Natural killer cell treated with Interleukin-12 subunit alpha and Interleukin-12 subunit beta and Interleukin-15 and Interleukin-18, amount 100 ng/mL, for 72 hours (primary cell): Measurements from ENCODE around the gene POPDC2. TPM values are rescaled to one million over a fixed set of nuclear protein-coding genes. Genes with fewer than 3 reads are reported as not detected.

Source experiments
- ATAC-seq, 2 donors: fragments of 150-1000 bp; cut with Tn5 transposase in 1 of 2; sonication (Bioruptor Pico), chemical (Tn5 transposase) in 1 of 2; 2 replicates each; pipeline ENCODE4 v1.10.0; 2021
- DNase-seq: peaks from one replicate; pipeline ENCODE4 v3.0.0; 2022; ENCODE audit warnings: low spot score
- H3K27ac Mint-ChIP-seq, 2 donors: 1 replicate in 1 of 2; 2 replicates in 1 of 2; pipeline ENCODE4 v1.8.0; 2022; ENCODE audit warnings: mixed read lengths in 2 of 2, mild to moderate bottlenecking in 1 of 2, moderate library complexity in 1 of 2
- H3K27me3 Mint-ChIP-seq, 2 donors: 1 replicate in 1 of 2; 2 replicates in 1 of 2; pipeline ENCODE4 v1.8.0; 2022; ENCODE audit warnings: mixed read lengths in 2 of 2
- H3K36me3 Mint-ChIP-seq: one replicate; pipeline ENCODE4 v1.8.0; 2022; ENCODE audit warnings: mixed read lengths
- H3K4me1 Mint-ChIP-seq, 2 donors: 1 replicate in 1 of 2; 2 replicates in 1 of 2; pipeline ENCODE4 v1.8.0; 2022; ENCODE audit warnings: low read depth in 2 of 2, mixed read lengths in 2 of 2, mild to moderate bottlenecking in 1 of 2
- H3K4me3 Mint-ChIP-seq: one replicate; pipeline ENCODE4 v1.8.0; 2022; ENCODE audit warnings: mixed read lengths
- H3K9me3 Mint-ChIP-seq: 2 replicates; pipeline ENCODE4 v1.8.0; 2022; ENCODE audit warnings: mixed read lengths
- total RNA-seq, 2 donors: library from RNA; stranded (reverse); gene quantifications; one replicate each; pipeline ENCODE4 v1.2.3, GENCODE V29; 2022

The POPDC2 gene
- total RNA-seq, 2 donors from 2014 or later: 3.6 to 4.1 TPM

DNA sequence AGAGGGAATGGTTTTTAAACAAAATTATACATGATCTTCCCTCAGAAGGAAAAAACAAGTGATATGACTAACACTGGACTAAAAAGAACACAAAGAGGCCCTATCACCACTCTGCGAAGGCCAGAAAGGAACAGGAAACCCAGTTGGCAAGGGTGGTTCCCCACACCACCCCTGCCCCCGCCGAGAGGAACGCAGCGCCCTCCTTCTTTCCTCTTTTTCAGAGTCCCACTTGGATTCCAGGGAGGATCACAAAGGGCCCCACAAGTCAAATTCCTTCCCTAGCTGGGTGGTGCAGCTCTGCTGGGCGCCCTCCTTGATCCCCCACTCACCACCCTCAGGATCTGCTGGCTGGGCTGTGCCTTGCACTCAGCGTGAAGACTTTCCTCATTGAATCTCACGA is 32.9 kb downstream of the POPDC2 start:
- Mint-ChIP-seq H3K9me3 (no peaks in the 10 kb centered on the region), H3K27me3 (peaks cover 0 to 15% of the 10 kb centered on the region in 2 donors), H3K27ac (peak overlapping the region; percentile 27 to 37), H3K36me3 (no peaks in the 10 kb centered on the region), H3K4me3 (no peak overlapping the region), H3K4me1 (peaks cover 17 to 21% of the 10 kb centered on the region in 2 donors)
- ATAC-seq: peak; percentile 44 to 63
- no peak for DNase-seq

DNA sequence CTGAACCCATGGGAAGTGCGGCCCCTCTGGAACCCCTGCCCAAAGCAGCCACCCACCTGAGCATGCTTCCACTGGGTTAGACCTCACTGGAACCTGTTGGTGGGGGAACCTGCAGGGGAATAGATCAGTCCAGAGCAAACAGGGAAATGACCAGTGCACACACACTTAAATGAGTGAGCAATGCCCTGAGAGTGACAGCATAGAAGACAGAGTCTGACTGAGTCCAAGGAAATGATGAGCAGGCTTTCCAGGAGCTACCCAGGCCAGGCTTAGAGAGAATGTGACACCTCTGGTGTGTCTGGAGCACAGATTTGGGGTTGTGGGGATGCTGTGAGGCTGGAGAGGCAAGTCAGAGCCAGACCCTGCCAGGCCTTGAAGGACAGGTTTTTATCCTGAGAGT is 34.2 kb downstream of the POPDC2 start:
- ATAC-seq (no peak), DNase-seq (no peak)
- Mint-ChIP-seq H3K4me3 (no peak overlapping the region), H3K4me1 (peaks cover 17 to 21% of the 10 kb centered on the region in 2 donors), H3K9me3 (no peaks in the 10 kb centered on the region), H3K27ac (no peak overlapping the region), H3K27me3 (peaks cover 0 to 15% of the 10 kb centered on the region in 2 donors), H3K36me3 (no peaks in the 10 kb centered on the region)

- no peaks in the 10 kb centered on the region for H3K9me3 Mint-ChIP-seq
- H3K4me1 Mint-ChIP-seq: peaks cover 17 to 21% of the 10 kb centered on the region in 2 donors
- no peak overlapping the region for H3K4me3 Mint-ChIP-seq
- peak in 1 of 2 donors; percentile 8 for ATAC-seq
- no peaks in the 10 kb centered on the region for H3K36me3 Mint-ChIP-seq
- no peak overlapping the region for H3K27ac Mint-ChIP-seq
- DNase-seq: no peak
- H3K27me3 Mint-ChIP-seq: peaks cover 0 to 12% of the 10 kb centered on the region in 2 donors
Measured at GRCh38 chr3:119625451-119626153, 34.8 kb downstream of the POPDC2 start.

DNA sequence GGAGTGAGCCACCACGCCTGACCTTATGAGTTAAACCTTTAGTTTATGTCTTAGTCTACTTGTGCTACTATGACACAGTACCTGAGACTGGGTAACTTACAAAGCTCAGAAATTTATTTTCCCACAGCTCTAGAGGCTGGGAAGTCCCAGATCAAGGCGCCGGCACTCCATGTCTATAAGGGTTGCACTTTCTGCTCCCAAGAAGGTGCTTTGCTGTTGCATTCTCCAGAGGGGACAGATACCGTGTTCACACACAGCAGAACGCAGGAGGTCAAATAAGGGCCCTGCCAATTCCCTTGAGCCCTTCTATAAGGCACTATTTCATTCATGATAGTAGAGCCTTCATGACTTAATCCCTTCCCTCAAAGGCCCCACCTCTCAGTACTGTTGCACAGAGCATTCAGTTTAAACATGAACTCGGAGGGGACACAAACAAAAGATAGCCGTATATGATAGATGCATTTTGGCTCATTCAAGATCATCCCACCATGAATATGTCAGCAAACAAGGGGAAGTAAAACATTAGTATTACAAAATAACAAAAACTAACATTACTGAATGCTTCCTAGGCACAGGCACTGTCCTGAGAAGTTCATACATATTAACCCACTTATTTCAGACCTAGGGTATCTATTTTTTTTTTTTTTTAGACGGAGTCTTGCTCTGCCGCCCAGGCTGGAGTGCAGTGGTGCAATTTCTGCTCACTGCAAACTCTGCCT is 36.2 kb downstream of the POPDC2 start:
- Mint-ChIP-seq H3K4me3 (no peak overlapping the region), H3K4me1 (peaks cover 17 to 21% of the 10 kb centered on the region in 2 donors), H3K36me3 (no peaks in the 10 kb centered on the region), H3K27me3 (peaks cover 2 to 16% of the 10 kb centered on the region in 2 donors), H3K27ac (no peak overlapping the region), H3K9me3 (no peaks in the 10 kb centered on the region)
- ATAC-seq (no peak), DNase-seq (no peak)

DNA sequence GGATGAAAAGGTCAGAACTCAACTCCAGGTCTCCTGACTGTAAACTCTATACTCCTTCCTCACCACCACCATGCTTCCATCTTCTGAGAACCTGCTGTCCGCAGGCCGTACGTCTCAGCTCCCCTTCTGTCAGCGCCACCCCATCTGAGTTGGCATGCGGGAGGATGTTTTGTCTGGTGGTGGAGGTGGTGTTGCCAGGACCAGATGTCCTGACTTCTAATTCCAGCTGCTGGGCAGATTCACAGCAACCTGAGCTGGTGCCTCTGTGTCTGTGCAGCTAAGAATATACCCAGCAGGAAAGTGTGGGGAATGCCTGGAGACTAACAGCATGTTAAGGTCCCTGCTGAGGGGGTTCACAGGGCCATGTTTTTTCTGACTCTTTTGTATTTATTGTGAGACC is 39.5 kb downstream of the POPDC2 start:
- DNase-seq: no peak
- no peak for ATAC-seq
- Mint-ChIP-seq H3K4me1 (peaks cover 0 to 3% of the 10 kb centered on the region in 2 donors), H3K9me3 (no peaks in the 10 kb centered on the region), H3K27ac (no peak overlapping the region), H3K4me3 (no peak overlapping the region), H3K27me3 (peaks cover 7 to 13% of the 10 kb centered on the region in 2 donors), H3K36me3 (no peaks in the 10 kb centered on the region)

- DNase-seq (no peak), ATAC-seq (no peak)
- Mint-ChIP-seq H3K4me1 (no peaks in the 10 kb centered on the region), H3K9me3 (no peaks in the 10 kb centered on the region), H3K36me3 (no peaks in the 10 kb centered on the region), H3K27me3 (peaks cover 7% of the 10 kb centered on the region in 2 donors), H3K4me3 (no peak overlapping the region), H3K27ac (no peak overlapping the region)
Measured at GRCh38 chr3:119619094-119619493, 41.3 kb downstream of the POPDC2 start.

DNA sequence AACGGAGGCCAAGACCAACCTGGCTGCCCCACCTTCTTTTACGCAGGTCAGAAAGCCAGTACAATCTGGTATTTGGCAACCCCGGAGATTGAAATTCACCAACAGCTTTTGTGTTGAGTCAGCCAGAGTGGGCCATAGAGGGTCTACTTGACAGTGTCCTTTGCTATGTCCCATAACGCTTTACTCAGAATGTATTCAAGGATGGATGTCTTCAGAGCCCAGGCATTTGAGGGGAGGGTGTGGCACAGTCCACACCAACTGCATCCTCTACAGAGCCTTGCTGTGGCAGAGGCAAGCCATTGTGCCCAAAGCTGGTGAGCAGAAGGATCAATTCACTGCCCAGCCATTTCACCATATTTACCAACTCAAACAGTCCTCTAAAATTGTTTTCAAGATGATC is 44.3 kb downstream of the POPDC2 start:
- no peaks in the 10 kb centered on the region for H3K4me1 Mint-ChIP-seq
- no peak overlapping the region for H3K27ac Mint-ChIP-seq
- peaks cover 7 to 10% of the 10 kb centered on the region in 2 donors for H3K27me3 Mint-ChIP-seq
- no peaks in the 10 kb centered on the region for H3K36me3 Mint-ChIP-seq
- no peak overlapping the region for H3K4me3 Mint-ChIP-seq
- no peak for DNase-seq
- H3K9me3 Mint-ChIP-seq: no peaks in the 10 kb centered on the region
- ATAC-seq: no peak

- no peaks in the 10 kb centered on the region for H3K4me1 Mint-ChIP-seq
- no peak for DNase-seq
- no peak overlapping the region for H3K4me3 Mint-ChIP-seq
- H3K9me3 Mint-ChIP-seq: no peaks in the 10 kb centered on the region
- H3K27ac Mint-ChIP-seq: no peak overlapping the region
- H3K27me3 Mint-ChIP-seq: peaks cover 2 to 5% of the 10 kb centered on the region in 2 donors
- H3K36me3 Mint-ChIP-seq: no peaks in the 10 kb centered on the region
- no peak for ATAC-seq
Measured at GRCh38 chr3:119613872-119614271, 46.5 kb downstream of the POPDC2 start.

DNA sequence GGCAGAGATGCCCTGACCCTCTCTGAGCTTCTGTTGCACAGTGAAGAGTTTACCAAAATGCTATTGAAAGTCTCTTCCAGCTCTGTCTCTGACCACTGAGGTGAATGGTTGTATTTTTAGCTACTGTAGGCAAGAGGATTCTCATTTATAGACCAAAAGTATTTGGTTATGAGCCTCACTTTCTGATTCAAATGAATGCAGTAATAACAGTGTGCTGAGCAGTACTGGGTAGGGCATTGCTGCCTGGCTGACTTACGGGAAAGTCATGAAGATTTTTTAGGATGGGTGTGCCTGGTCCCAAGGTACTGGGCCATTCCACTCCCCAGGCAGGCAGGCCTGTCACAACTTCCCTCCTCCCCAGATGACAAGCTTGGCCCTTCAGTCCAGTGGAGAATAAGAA is 47.2 kb downstream of the POPDC2 start:
- Mint-ChIP-seq H3K27me3 (peaks cover under 1 to 8% of the 10 kb centered on the region in 2 donors), H3K9me3 (no peaks in the 10 kb centered on the region), H3K27ac (no peak overlapping the region), H3K4me1 (no peaks in the 10 kb centered on the region), H3K4me3 (no peak overlapping the region), H3K36me3 (no peaks in the 10 kb centered on the region)
- ATAC-seq (peak in 1 of 2 donors; percentile 28), DNase-seq (no peak)

- Mint-ChIP-seq H3K4me3 (no peak overlapping the region), H3K9me3 (no peaks in the 10 kb centered on the region), H3K27ac (no peak overlapping the region), H3K36me3 (no peaks in the 10 kb centered on the region), H3K27me3 (peaks cover 14 to 15% of the 10 kb centered on the region in 2 donors), H3K4me1 (no peaks in the 10 kb centered on the region)
- DNase-seq: no peak
- no peak for ATAC-seq
Measured at GRCh38 chr3:119611664-119612063, 48.7 kb downstream of the POPDC2 start.

- ATAC-seq (no peak), DNase-seq (no peak)
- H3K9me3 Mint-ChIP-seq: no peaks in the 10 kb centered on the region
- no peaks in the 10 kb centered on the region for H3K4me1 Mint-ChIP-seq
- H3K4me3 Mint-ChIP-seq: no peak overlapping the region
- H3K27me3 Mint-ChIP-seq: peaks cover 14 to 15% of the 10 kb centered on the region in 2 donors
- no peak overlapping the region for H3K27ac Mint-ChIP-seq
- no peaks in the 10 kb centered on the region for H3K36me3 Mint-ChIP-seq
Measured at GRCh38 chr3:119609301-119609700, 51.1 kb downstream of the POPDC2 start.

DNA sequence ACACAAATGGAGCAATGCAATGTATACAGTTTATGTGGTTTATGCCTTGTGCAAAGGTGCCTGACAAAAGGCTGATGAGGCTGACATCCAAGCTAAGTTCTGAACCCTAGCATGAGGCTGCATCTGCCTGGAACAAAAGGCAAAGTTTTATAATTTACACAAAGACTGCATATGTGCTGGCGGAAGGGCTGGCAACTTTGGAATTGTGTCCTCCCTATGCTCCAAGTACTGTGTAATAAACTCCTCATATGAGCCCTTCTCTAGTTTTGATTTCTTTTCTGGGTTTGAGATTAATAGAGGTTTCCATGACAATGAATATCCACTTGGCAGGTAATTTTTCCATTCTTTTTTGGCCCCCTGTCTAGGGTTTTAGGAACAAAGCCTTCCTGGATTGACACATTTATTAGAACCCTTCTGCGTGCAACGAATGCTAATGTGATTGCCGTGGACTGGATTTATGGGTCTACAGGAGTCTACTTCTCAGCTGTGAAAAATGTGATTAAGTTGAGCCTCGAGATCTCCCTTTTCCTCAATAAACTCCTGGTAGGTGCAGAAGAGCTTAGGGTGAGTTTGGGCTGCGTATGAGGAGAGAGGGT is 51.9 kb downstream of the POPDC2 start:
- H3K36me3 Mint-ChIP-seq: no peaks in the 10 kb centered on the region
- no peak for ATAC-seq
- H3K9me3 Mint-ChIP-seq: no peaks in the 10 kb centered on the region
- H3K4me1 Mint-ChIP-seq: no peaks in the 10 kb centered on the region
- H3K4me3 Mint-ChIP-seq: no peak overlapping the region
- no peak for DNase-seq
- H3K27ac Mint-ChIP-seq: no peak overlapping the region
- H3K27me3 Mint-ChIP-seq: peaks cover 14 to 15% of the 10 kb centered on the region in 2 donors

DNA sequence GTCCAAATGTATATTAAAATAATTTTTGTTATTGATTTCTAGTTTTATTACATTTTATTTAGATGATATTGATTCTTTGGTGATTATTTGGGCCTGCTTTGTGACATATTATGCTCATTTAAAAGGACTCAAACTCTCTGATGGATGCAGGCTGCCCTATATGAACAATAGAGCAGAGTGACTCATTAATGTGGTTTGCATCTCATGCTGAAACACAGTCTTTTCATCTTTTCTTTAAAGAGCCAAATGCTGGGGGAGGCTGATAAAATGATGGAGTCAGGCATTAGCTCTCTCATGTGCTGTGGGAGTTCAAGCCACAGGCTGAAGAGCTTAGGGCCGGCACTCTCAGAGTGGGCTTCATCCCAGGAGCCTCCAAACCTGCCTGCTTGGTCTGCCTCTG is 55.5 kb downstream of the POPDC2 start:
- ATAC-seq (no peak), DNase-seq (no peak)
- no peak overlapping the region for H3K4me3 Mint-ChIP-seq
- peaks cover 12 to 14% of the 10 kb centered on the region in 2 donors for H3K27me3 Mint-ChIP-seq
- H3K9me3 Mint-ChIP-seq: no peaks in the 10 kb centered on the region
- H3K4me1 Mint-ChIP-seq: peaks cover under 1% of the 10 kb centered on the region in 2 donors
- no peak overlapping the region for H3K27ac Mint-ChIP-seq
- H3K36me3 Mint-ChIP-seq: no peaks in the 10 kb centered on the region

GRCh38 chr3:119602676-119603075 is 57.7 kb downstream of the POPDC2 start:
- Mint-ChIP-seq H3K4me3 (no peak overlapping the region), H3K27me3 (peaks cover 4 to 8% of the 10 kb centered on the region in 2 donors), H3K36me3 (no peaks in the 10 kb centered on the region), H3K4me1 (peaks cover 4 to 12% of the 10 kb centered on the region in 2 donors), H3K9me3 (no peaks in the 10 kb centered on the region), H3K27ac (peak overlapping the region in 1 of 2 donors; percentile 3)
- ATAC-seq (no peak), DNase-seq (no peak)
